ENCODE results near the gene GPC3.

DNA sequence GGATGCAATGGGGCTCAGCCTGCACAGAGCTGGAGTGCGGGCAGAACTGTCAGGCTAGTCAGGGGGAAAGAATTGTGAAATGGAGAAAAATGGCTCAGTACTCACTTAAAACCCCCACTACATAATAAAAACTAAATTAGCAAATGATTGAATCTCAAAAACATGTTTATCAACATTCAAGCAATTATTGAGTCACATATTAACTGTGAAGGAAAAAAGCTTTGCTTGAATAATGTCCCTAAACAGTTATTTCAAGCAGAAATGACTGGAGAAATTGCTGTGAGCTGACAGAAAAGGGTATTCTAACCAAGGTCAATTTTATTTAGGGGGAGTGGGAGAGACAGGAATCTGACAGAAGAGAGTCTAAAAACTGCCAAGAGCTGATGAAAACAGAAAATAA lies 37.4 kb downstream of the GPC3 start:
- TF ChIP-seq, protein P1, sequence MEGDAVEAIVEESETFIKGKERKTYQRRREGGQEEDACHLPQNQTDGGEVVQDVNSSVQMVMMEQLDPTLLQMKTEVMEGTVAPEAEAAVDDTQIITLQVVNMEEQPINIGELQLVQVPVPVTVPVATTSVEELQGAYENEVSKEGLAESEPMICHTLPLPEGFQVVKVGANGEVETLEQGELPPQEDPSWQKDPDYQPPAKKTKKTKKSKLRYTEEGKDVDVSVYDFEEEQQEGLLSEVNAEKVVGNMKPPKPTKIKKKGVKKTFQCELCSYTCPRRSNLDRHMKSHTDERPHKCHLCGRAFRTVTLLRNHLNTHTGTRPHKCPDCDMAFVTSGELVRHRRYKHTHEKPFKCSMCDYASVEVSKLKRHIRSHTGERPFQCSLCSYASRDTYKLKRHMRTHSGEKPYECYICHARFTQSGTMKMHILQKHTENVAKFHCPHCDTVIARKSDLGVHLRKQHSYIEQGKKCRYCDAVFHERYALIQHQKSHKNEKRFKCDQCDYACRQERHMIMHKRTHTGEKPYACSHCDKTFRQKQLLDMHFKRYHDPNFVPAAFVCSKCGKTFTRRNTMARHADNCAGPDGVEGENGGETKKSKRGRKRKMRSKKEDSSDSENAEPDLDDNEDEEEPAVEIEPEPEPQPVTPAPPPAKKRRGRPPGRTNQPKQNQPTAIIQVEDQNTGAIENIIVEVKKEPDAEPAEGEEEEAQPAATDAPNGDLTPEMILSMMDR (IDR thresholded peaks at IDR 0.05 in 2 of 3, conservative IDR thresholded peaks at IDR 0.05 in 1 of 3; ENCODE audit: borderline replicate concordance in 1 of 3, insufficient read depth in 1 of 3, low read depth in 2 of 3, low read length in 2 of 3) = no peak
- no peak for TF ChIP-seq CBX3 (IDR thresholded peaks at IDR 0.05; ENCODE audit: low read depth)
- TF ChIP-seq ZNF274 (IDR thresholded peaks at IDR 0.05; ENCODE audit: low read depth, low read length) = no peak
- TF ChIP-seq POLR2A (IDR thresholded peaks at IDR 0.05; ENCODE audit: borderline replicate concordance, extremely low read depth, insufficient read depth, insufficient read length) = no peak
- TF ChIP-seq EZH2phosphoT487 (IDR thresholded peaks at IDR 0.05; ENCODE audit: borderline replicate concordance) = no peak
- TF ChIP-seq CEBPB (IDR thresholded peaks at IDR 0.05; ENCODE audit: low read depth) = no peak
- no peak for TF ChIP-seq RAD21 (IDR thresholded peaks at IDR 0.05; ENCODE audit: low read depth)
- TF ChIP-seq YY1 (IDR thresholded peaks at IDR 0.05; ENCODE audit: extremely low read depth, insufficient replicate concordance, low read depth, low read length) = no peak
- TF ChIP-seq ZFX (IDR thresholded peaks at IDR 0.05) = no peak
- TF ChIP-seq POLR2AphosphoS5 (IDR thresholded peaks at IDR 0.05; ENCODE audit: low read depth, low read length) = no peak
- TF ChIP-seq, protein P2, sequence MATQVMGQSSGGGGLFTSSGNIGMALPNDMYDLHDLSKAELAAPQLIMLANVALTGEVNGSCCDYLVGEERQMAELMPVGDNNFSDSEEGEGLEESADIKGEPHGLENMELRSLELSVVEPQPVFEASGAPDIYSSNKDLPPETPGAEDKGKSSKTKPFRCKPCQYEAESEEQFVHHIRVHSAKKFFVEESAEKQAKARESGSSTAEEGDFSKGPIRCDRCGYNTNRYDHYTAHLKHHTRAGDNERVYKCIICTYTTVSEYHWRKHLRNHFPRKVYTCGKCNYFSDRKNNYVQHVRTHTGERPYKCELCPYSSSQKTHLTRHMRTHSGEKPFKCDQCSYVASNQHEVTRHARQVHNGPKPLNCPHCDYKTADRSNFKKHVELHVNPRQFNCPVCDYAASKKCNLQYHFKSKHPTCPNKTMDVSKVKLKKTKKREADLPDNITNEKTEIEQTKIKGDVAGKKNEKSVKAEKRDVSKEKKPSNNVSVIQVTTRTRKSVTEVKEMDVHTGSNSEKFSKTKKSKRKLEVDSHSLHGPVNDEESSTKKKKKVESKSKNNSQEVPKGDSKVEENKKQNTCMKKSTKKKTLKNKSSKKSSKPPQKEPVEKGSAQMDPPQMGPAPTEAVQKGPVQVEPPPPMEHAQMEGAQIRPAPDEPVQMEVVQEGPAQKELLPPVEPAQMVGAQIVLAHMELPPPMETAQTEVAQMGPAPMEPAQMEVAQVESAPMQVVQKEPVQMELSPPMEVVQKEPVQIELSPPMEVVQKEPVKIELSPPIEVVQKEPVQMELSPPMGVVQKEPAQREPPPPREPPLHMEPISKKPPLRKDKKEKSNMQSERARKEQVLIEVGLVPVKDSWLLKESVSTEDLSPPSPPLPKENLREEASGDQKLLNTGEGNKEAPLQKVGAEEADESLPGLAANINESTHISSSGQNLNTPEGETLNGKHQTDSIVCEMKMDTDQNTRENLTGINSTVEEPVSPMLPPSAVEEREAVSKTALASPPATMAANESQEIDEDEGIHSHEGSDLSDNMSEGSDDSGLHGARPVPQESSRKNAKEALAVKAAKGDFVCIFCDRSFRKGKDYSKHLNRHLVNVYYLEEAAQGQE (IDR thresholded peaks at IDR 0.05; ENCODE audit: low read depth) = no peak
- TF ChIP-seq JUND (IDR thresholded peaks at IDR 0.05) = no peak
- TF ChIP-seq, protein P3, sequence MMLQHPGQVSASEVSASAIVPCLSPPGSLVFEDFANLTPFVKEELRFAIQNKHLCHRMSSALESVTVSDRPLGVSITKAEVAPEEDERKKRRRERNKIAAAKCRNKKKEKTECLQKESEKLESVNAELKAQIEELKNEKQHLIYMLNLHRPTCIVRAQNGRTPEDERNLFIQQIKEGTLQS (IDR thresholded peaks at IDR 0.05) = no peak
- TF ChIP-seq EZH2 (IDR thresholded peaks at IDR 0.05) = no peak
